Naive thymus-derived CD8-positive, alpha-beta T cell (primary cell): Measurements from ENCODE around the gene IL16. TPM values are rescaled to one million over a fixed set of nuclear protein-coding genes. Genes with fewer than 3 reads are reported as not detected.
"Not testable (repeated sequence)": the region's sequence is repeated elsewhere in the genome, so short reads cannot be mapped to it uniquely, and the experiment has no call there.

ENCODE experiments used
- ATAC-seq, 2 donors: fragments of 150-1000 bp; cut with Tn5 transposase in 1 of 2; sonication (Bioruptor Pico), chemical (Tn5 transposase) in 1 of 2; 1 replicate in 1 of 2; 2 replicates in 1 of 2; pipeline ENCODE4 v1.10.0; 2021; ENCODE audit warnings: mild to moderate bottlenecking in 2 of 2, moderate library complexity in 2 of 2
- POLR2A ChIA-PET: fragments of 350-600 bp; sonication (Branson Sonifier 250); formaldehyde crosslinking; loops from one replicate; lab custom pipeline; 2021; ENCODE audit warnings: antibody characterized with exemption; lab: Charles Lee
- DNase-seq, 10 donors: peaks; one replicate each; pipeline versions ENCODE4 v3.0.0 to v3.0.0-alpha.2; 2020 to 2022
- H3K27ac Mint-ChIP-seq, 10 donors: one replicate each; pipeline ENCODE4 v1.8.0; 2020 to 2022; ENCODE audit warnings: mild to moderate bottlenecking in 10 of 10, mixed read lengths in 10 of 10, moderate library complexity in 4 of 10, inconsistent platforms in 1 of 10
- H3K27me3 Mint-ChIP-seq, 5 donors: one replicate each; pipeline ENCODE4 v1.8.0; 2021 to 2022; ENCODE audit warnings: mixed read lengths in 5 of 5
- H3K36me3 Mint-ChIP-seq, 3 donors: one replicate each; pipeline ENCODE4 v1.8.0; 2020 to 2022; ENCODE audit warnings: mixed read lengths in 3 of 3, mild to moderate bottlenecking in 2 of 3, inconsistent platforms in 1 of 3
- H3K4me1 Mint-ChIP-seq, 4 donors: one replicate each; pipeline ENCODE4 v1.8.0; 2021 to 2022; ENCODE audit warnings: mixed read lengths in 4 of 4
- H3K4me3 Mint-ChIP-seq, 10 donors: one replicate each; pipeline ENCODE4 v1.8.0; 2020 to 2022; ENCODE audit warnings: mild to moderate bottlenecking in 10 of 10, mixed read lengths in 10 of 10, moderate library complexity in 6 of 10, inconsistent platforms in 1 of 10
- H3K9me3 Mint-ChIP-seq, 9 donors: one replicate each; pipeline ENCODE4 v1.8.0; 2020 to 2022; ENCODE audit warnings: mixed read lengths in 9 of 9, mild to moderate bottlenecking in 3 of 9, inconsistent platforms in 1 of 9, moderate library complexity in 1 of 9
- polyA plus RNA-seq, 3 donors: library from polyadenylated mRNA; unstranded; fragments of 300-500 nt; fragmentation: Illumina TruSeq; gene quantifications; one replicate each; pipeline ENCODE4 v1.2.3, GENCODE V29; 2021
- total RNA-seq, 8 experiments: library from RNA in 2 of 8; stranded (reverse) in 2 of 8; gene quantifications; one replicate each; pipeline ENCODE4 v1.2.3 and lab custom pipeline; 2021 to 2026

The IL16 gene
- total and polyA plus RNA-seq, 5 experiments from 2014 or later: 193 to 428 (median 395) TPM

GRCh38 chr15:81195339-81195864, 1.3 kb upstream of the IL16 start:
- Mint-ChIP-seq H3K4me1 (peaks cover 0 to 4% (median 0%) of the 10 kb centered on the region in 4 donors), H3K27me3 (peaks cover 2 to 37% (median 14%) of the 10 kb centered on the region in 5 donors), H3K36me3 (no peaks in the 10 kb centered on the region), H3K27ac (no peak overlapping the region), H3K9me3 (no peaks in the 10 kb centered on the region), H3K4me3 (no peak overlapping the region)
- POLR2A ChIA-PET: no interaction called here
- ATAC-seq (no peak), DNase-seq (no peak)

GRCh38 chr15:81197255-81197630, 564 bp downstream of the IL16 start:
- Mint-ChIP-seq H3K4me3 (no peak overlapping the region), H3K27me3 (peaks cover 0 to 28% (median 14%) of the 10 kb centered on the region in 5 donors), H3K36me3 (no peaks in the 10 kb centered on the region), H3K4me1 (peaks cover 0 to 2% (median 0%) of the 10 kb centered on the region in 4 donors), H3K27ac (no peak overlapping the region), H3K9me3 (no peaks in the 10 kb centered on the region)
- POLR2A ChIA-PET: no interaction called here
- ATAC-seq (no peak), DNase-seq (no peak)

- Mint-ChIP-seq H3K36me3 (no peaks in the 10 kb centered on the region), H3K9me3 (no peaks in the 10 kb centered on the region), H3K4me3 (no peak overlapping the region), H3K27ac (no peak overlapping the region), H3K4me1 (peaks cover 0 to 2% (median 0%) of the 10 kb centered on the region in 4 donors), H3K27me3 (peaks cover 0 to 24% (median 14%) of the 10 kb centered on the region in 5 donors)
- POLR2A ChIA-PET: no interaction called here
- DNase-seq (no peak), ATAC-seq (no peak)
Measured at GRCh38 chr15:81197688-81198281, 1.1 kb downstream of the IL16 start.

GRCh38 chr15:81199031-81199779, 2.5 kb downstream of the IL16 start:
- Mint-ChIP-seq H3K27me3 (peaks cover 0 to 18% (median 8%) of the 10 kb centered on the region in 5 donors), H3K9me3 (no peaks in the 10 kb centered on the region), H3K36me3 (no peaks in the 10 kb centered on the region), H3K27ac (no peak overlapping the region), H3K4me1 (peaks cover 0 to 2% (median 0%) of the 10 kb centered on the region in 4 donors), H3K4me3 (no peak overlapping the region)
- POLR2A ChIA-PET: no interaction called here
- no peak for DNase-seq
- no peak for ATAC-seq

GRCh38 chr15:81206018-81206417, 9.3 kb downstream of the IL16 start:
- POLR2A ChIA-PET: no interaction called here
- ATAC-seq (no peak), DNase-seq (no peak)
- Mint-ChIP-seq H3K9me3 (peaks cover 0 to 14% (median 5%) of the 10 kb centered on the region in 9 donors), H3K4me3 (no peak overlapping the region), H3K36me3 (peaks cover 0 to 7% (median 0%) of the 10 kb centered on the region in 3 donors), H3K27ac (no peak overlapping the region), H3K4me1 (no peaks in the 10 kb centered on the region), H3K27me3 (peaks cover 0 to 1% (median 0%) of the 10 kb centered on the region in 5 donors)

GRCh38 chr15:81207987-81208386, 11.3 kb downstream of the IL16 start:
- ATAC-seq, H3K27me3 Mint-ChIP-seq, H3K4me3 Mint-ChIP-seq, H3K4me1 Mint-ChIP-seq, H3K36me3 Mint-ChIP-seq, H3K27ac Mint-ChIP-seq, DNase-seq, POLR2A ChIA-PET: not testable (repeated sequence)
- peaks cover 0 to 15% (median 5%) of the 10 kb centered on the region in 9 donors for H3K9me3 Mint-ChIP-seq

- Mint-ChIP-seq H3K4me3 (no peak overlapping the region), H3K27ac (no peak overlapping the region), H3K36me3 (peaks cover 0 to 17% (median 7%) of the 10 kb centered on the region in 3 donors), H3K4me1 (no peaks in the 10 kb centered on the region), H3K27me3 (peaks cover 0 to 6% (median 1%) of the 10 kb centered on the region in 5 donors), H3K9me3 (peaks cover 5 to 30% (median 16%) of the 10 kb centered on the region in 9 donors)
- DNase-seq (no peak), ATAC-seq (no peak)
- POLR2A ChIA-PET: no interaction called here
Measured at GRCh38 chr15:81209635-81210034, 13.0 kb downstream of the IL16 start.

GRCh38 chr15:81211376-81211775, 14.7 kb downstream of the IL16 start:
- ATAC-seq (no peak), DNase-seq (no peak)
- Mint-ChIP-seq H3K36me3 (peaks cover 0 to 25% (median 16%) of the 10 kb centered on the region in 3 donors), H3K27ac (no peak overlapping the region), H3K4me3 (no peak overlapping the region), H3K9me3 (peaks cover 10 to 40% (median 24%) of the 10 kb centered on the region in 9 donors), H3K27me3 (peaks cover 0 to 9% (median 1%) of the 10 kb centered on the region in 5 donors), H3K4me1 (no peaks in the 10 kb centered on the region)
- POLR2A ChIA-PET: no interaction called here

GRCh38 chr15:81213982-81214381, 17.3 kb downstream of the IL16 start:
- POLR2A ChIA-PET: no interaction called here
- DNase-seq (no peak), ATAC-seq (no peak)
- peaks cover 0 to 9% (median 0%) of the 10 kb centered on the region in 5 donors for H3K27me3 Mint-ChIP-seq
- H3K9me3 Mint-ChIP-seq: peaks cover 10 to 27% (median 20%) of the 10 kb centered on the region in 9 donors
- no peaks in the 10 kb centered on the region for H3K4me1 Mint-ChIP-seq
- H3K4me3 Mint-ChIP-seq: no peak overlapping the region
- H3K36me3 Mint-ChIP-seq: peaks cover 0 to 18% (median 16%) of the 10 kb centered on the region in 3 donors
- H3K27ac Mint-ChIP-seq: no peak overlapping the region

GRCh38 chr15:81215531-81215930, 18.9 kb downstream of the IL16 start:
- Mint-ChIP-seq H3K27me3 (peaks cover 0 to 9% (median 6%) of the 10 kb centered on the region in 5 donors), H3K4me1 (no peaks in the 10 kb centered on the region), H3K4me3 (no peak overlapping the region), H3K9me3 (peaks cover 10 to 26% (median 20%) of the 10 kb centered on the region in 9 donors), H3K27ac (no peak overlapping the region), H3K36me3 (peaks cover 0 to 18% (median 16%) of the 10 kb centered on the region in 3 donors)
- ATAC-seq: no peak
- POLR2A ChIA-PET: no interaction called here
- DNase-seq: no peak

GRCh38 chr15:81215983-81216382, 19.3 kb downstream of the IL16 start:
- DNase-seq: no peak
- H3K9me3 Mint-ChIP-seq: peaks cover 10 to 26% (median 20%) of the 10 kb centered on the region in 9 donors
- no peak overlapping the region for H3K4me3 Mint-ChIP-seq
- H3K27ac Mint-ChIP-seq: no peak overlapping the region
- H3K4me1 Mint-ChIP-seq: no peaks in the 10 kb centered on the region
- POLR2A ChIA-PET: no interaction called here
- ATAC-seq: no peak
- peaks cover 0 to 18% (median 16%) of the 10 kb centered on the region in 3 donors for H3K36me3 Mint-ChIP-seq
- peaks cover 0 to 9% (median 6%) of the 10 kb centered on the region in 5 donors for H3K27me3 Mint-ChIP-seq

GRCh38 chr15:81216422-81216821, 19.7 kb downstream of the IL16 start:
- no peak for DNase-seq
- Mint-ChIP-seq H3K4me3 (no peak overlapping the region), H3K27ac (no peak overlapping the region), H3K27me3 (peaks cover 0 to 9% (median 6%) of the 10 kb centered on the region in 5 donors), H3K9me3 (peaks cover 10 to 26% (median 20%) of the 10 kb centered on the region in 9 donors), H3K4me1 (no peaks in the 10 kb centered on the region), H3K36me3 (peaks cover 0 to 18% (median 16%) of the 10 kb centered on the region in 3 donors)
- ATAC-seq: no peak
- POLR2A ChIA-PET: no interaction called here

- Mint-ChIP-seq H3K36me3 (no peaks in the 10 kb centered on the region), H3K27me3 (peaks cover 0 to 8% (median 3%) of the 10 kb centered on the region in 5 donors), H3K4me3 (no peak overlapping the region), H3K4me1 (no peaks in the 10 kb centered on the region), H3K27ac (no peak overlapping the region), H3K9me3 (peaks cover 0 to 2% (median 0%) of the 10 kb centered on the region in 9 donors)
- no peak for DNase-seq
- POLR2A ChIA-PET: no interaction called here
- no peak for ATAC-seq
Measured at GRCh38 chr15:81221449-81221848, 24.8 kb downstream of the IL16 start.
